WI38 (cell line): ENCODE data around the gene CCDC107.
"Not testable (repeated sequence)": the region's sequence is repeated elsewhere in the genome, so short reads cannot be mapped to it uniquely, and the experiment has no call there.

Source experiments
- H3K4me3 ChIP-seq: 2 replicates; pipeline ENCODE4 v1.5.1; 2011; ENCODE audit warnings: low read depth, mild to moderate bottlenecking, control low read depth, low read length
- CTCF ChIP-seq: IDR thresholded peaks from 2 replicates; pipeline ENCODE4 v1.5.1; 2012; ENCODE audit warnings: low read depth, mild to moderate bottlenecking, control low read depth, low read length

The CCDC107 gene, protein sequence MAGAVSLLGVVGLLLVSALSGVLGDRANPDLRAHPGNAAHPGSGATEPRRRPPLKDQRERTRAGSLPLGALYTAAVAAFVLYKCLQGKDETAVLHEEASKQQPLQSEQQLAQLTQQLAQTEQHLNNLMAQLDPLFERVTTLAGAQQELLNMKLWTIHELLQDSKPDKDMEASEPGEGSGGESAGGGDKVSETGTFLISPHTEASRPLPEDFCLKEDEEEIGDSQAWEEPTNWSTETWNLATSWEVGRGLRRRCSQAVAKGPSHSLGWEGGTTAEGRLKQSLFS

GRCh38 chr9:35658137-35658967 lies at the start of gene CCDC107:
Gene CCDC107 (plus strand): TSS chr9:35658292. CDS start chr9:35658380, 88 bp downstream.
- peak within 1 kb of the TSS; percentile 82 for H3K4me3 ChIP-seq
- TF ChIP-seq CTCF, result no peak

DNA sequence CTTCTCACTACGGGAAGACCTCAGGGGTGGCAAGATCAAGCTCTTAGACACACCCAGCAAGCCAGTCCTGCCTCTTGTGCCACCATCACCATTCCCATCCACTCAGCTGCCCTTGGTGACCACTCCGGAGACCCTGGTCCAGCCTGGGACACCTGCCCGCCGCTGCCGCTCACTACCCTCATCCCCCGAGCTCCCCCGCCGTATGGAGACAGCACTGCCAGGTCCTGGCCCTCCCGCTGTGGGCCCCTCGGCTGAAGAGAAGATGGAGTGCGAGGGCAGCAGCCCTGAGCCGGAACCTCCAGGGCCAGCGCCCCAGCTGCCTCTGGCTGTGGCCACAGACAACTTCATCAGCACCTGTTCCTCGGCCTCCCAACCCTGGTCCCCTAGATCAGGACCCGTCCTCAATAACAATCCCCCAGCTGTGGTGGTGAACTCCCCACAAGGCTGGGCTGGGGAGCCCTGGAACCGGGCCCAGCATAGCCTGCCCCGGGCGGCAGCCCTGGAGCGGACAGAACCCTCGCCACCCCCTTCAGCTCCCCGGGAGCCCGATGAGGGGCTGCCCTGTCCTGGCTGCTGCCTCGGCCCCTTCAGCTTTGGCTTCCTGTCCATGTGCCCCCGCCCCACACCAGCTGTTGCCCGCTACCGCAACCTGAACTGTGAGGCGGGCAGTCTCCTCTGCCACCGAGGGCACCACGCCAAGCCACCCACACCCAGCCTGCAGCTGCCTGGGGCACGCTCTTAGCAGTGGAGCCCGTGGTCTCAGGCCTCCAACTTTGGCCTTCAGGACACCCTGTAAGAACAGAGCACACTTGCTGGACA lies 48.9 kb upstream of the CCDC107 start:
- TF ChIP-seq CTCF, result no peak
- no peak overlapping the region for H3K4me3 ChIP-seq

DNA sequence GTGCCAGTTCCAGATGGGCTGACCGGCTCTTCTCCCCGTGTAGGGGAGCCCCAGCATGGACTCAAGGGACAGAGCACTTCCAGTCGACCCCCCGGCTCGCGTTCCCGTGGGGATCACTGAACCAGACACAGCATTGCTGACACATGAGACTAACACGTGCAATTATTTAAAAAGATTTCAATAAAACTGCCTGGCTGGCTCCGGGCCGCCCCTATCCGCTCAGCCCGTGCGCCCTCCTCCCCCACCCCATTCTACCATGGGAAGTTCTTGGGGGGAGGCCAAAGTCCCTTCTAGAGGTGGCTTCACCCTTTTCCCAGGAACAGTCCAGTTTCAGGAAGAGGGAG lies 48.3 kb upstream of the CCDC107 start:
- TF ChIP-seq CTCF, result no peak
- H3K4me3 ChIP-seq, result no peak overlapping the region

- no peak overlapping the region for H3K4me3 ChIP-seq
- peak; percentile 77 for TF ChIP-seq CTCF
These were observed 46.8 kb upstream of the CCDC107 start for GRCh38 chr9:35611230-35611797.

- H3K4me3 ChIP-seq, result not testable (repeated sequence)
These were observed 46.0 kb upstream of the CCDC107 start for GRCh38 chr9:35612066-35612465.

- no peak overlapping the region for H3K4me3 ChIP-seq
- TF ChIP-seq CTCF, result no peak
These were observed 45.2 kb upstream of the CCDC107 start for GRCh38 chr9:35612843-35613242.

- H3K4me3 ChIP-seq, result no peak overlapping the region
- TF ChIP-seq CTCF, result no peak
These were observed 42.0 kb upstream of the CCDC107 start for GRCh38 chr9:35615981-35616680.
